HG03135 (cell line): ENCODE data around the gene TMEM150B.

ENCODE experiments used
- ATAC-seq: cut with Tn5 transposase; IDR thresholded peaks from one replicate; pipeline ENCODE4 v1.9.1; 2021; ENCODE audit warnings: mild to moderate bottlenecking, moderate library complexity; ENCODE audit not compliant: unreplicated experiment

The TMEM150B gene

DNA sequence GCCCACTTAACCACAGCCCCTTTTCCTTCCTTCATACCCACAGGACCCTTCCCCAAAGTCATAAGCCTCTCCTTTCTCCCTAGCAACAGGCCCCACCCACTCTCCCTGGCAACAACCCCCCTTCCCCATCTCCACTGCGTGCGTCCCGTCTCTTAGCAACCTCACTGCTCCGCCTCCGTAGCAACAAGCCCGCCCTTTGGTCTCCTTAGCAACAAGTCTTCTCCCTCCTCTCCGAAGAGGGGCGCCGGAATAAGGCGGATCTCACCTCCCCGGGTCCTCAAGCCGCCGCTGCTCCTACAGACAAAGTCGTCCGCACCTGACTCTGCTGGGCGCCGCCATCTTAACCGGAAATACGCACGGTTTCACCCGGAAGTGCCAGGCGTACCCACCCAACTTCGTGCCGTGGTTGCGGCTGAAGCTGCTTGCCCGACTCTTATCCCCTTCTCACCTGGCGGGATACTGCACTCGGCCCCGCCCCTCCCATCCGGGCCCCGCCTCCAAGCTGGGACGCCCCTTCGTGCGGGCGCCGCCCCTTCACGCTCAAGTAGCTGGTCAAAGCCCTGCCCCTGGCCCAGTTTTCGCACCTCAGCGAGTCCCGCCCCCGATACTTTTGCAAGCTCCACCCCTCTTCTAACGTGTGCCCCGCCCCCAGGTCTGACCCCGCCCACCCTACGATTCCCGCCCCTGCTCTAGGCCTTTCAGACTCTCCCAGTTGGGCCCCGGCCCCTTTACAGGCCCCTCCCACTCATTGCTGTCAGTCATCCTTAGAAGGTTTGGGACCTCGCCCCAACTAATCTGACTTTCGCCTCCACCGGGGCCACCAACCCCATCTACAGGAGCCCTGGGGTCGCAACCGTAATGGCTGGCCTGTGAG lies 45.1 kb downstream of the TMEM150B start, which contains the start of gene HSPBP1:
TSS of gene HSPBP1 (minus strand) at position 341 of the 874 bp plus-strand sequence. CDS start 502 bp downstream, outside the sequence.
- peak; percentile 52 for ATAC-seq

DNA sequence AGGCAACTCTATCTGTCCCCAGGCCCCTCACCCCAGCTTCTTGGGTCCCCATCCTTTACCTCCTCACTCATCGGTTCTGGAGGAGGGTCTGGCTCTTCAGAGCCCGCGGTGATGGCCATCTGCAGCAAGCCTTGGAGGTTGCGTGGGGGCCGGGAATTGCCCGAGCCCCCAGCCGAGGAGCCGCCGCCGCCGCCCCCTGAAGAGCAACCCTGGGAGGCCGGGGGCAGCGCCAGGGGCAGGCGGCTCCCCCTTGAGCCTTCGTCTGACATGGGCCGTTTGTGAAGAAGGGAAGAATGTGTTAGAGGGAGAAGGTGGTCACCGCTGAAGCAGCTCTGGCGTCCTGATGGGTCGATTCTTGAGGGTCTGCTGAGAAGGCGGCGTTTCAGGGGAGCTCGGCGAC lies 45.8 kb downstream of the TMEM150B start:
- no peak for ATAC-seq

DNA sequence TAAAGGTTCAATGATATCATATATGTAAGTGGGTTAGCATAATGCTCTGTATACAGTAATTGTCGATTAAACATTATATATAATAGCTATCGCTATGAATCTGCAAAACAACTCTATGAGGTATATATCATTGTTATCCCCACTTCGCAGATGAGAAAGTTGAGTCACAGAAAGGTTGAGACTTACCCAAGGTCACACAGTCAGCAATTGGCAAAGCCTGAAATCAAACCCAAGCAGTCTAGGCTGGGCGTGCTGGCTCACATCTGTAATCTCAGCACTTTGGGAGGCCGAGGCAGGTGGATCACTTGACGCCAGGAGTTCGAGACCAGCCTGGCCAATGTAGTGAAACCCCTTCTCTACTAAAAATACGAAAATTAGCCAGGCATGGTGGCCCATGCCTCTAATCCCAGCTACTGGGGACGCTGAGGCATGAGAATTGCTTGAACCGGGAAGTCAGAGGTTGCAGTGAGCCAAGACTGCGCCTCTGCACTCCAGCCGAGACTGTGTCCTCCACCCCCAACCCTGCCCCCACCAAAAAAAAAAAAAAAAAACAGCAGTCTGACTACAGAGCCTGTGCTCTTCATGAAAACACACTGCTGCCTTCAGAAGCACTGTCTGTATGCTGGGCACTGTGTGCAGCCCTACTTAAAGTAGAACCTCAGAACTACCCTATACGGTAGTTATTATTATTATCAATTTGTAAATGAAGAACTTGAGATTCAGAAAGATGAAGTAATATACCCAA lies 46.6 kb downstream of the TMEM150B start:
- no peak for ATAC-seq

DNA sequence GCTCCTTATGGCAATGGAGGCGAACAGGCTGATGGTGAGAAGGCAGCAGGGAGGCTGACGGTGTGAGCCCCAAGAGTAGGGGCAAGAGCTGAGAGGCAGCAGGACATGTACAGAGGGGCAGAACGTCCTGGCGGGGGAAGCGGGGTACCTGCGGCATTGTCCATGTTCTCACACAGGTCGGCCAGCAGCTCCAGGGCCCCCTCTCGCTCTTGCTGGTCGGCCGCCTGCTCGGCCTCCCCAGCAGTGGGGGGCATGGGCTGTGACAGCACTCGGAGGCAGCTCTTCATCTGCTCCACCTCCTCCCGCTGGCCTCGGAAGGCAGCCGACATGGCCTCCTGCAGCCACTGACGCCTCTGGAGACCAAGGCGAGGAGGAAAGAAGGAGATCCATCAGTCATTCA lies 47.6 kb downstream of the TMEM150B start:
- no peak for ATAC-seq

DNA sequence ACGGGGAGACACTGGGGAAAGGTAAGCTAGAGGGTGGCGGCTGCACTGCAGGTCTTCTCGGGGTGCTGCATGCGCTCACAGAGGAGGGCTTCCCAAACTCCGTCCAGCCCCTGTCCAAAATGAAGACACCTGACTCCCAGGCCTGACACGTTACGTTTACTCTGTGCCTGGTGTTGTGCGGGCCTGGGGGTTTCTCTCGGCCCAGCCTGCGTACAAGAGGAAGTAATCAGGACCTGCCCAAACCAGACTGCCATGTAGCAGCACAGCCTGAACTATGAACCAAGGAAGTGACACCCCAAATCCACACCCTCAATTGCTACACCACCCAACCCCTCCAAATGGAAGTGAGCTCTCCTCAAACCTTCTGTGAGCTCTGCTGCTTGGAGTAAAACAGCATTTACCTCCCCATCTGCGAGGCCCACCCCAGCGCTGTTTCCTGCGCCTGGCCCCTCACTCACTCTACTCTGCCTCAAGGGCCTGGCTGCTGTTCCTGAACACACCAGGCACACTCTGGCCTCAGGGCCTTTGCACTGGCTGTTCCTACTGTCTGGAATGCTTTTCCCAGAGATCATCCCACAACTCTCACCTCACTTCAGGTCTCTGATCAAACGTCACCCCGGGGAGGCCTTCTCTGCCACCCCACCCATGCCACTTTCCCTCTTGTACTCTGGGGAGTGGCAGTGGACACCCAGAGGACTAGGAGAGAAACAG lies 48.3 kb downstream of the TMEM150B start:
- ATAC-seq: peak; percentile 10

DNA sequence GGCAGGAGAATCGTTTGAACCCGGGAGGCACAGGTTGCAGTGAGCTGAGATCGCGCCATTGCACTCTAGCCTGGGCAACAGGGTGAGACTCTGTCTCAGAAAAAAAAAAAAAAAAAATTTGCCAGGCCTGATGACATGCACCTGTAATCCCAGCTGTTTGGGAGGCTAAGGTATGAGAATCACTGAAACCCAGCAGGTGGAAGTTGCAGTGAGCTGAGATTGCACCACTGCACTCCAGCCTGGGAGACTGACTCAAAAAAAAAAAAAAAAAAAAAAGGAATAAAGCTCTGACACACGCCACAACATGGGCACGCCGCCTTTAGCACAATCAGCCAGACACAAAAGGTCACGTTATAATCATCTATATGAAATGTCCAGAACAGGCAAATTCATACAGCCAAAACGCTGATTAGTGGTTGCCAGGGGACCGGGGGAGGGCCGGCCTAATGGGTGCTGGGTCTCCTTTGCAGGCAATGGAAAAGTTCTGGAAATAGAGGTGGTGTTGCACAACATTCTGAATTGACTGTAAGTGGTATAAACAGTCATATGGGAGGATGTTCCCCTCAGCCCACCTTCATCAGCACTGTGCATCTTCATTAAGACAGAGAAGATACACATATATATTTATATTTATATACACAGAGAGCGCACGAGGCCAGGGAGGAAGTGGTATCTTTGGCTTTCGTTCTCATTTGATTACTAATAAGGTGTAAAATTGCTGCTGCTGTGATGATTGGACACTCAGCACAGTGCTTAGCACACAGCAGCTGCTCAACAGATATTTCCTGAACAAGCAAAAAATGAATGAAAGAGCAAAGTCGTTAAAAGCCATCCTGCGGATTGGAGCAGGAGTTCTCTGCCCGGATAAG lies 49.1 kb downstream of the TMEM150B start:
- ATAC-seq: peak; percentile 47

DNA sequence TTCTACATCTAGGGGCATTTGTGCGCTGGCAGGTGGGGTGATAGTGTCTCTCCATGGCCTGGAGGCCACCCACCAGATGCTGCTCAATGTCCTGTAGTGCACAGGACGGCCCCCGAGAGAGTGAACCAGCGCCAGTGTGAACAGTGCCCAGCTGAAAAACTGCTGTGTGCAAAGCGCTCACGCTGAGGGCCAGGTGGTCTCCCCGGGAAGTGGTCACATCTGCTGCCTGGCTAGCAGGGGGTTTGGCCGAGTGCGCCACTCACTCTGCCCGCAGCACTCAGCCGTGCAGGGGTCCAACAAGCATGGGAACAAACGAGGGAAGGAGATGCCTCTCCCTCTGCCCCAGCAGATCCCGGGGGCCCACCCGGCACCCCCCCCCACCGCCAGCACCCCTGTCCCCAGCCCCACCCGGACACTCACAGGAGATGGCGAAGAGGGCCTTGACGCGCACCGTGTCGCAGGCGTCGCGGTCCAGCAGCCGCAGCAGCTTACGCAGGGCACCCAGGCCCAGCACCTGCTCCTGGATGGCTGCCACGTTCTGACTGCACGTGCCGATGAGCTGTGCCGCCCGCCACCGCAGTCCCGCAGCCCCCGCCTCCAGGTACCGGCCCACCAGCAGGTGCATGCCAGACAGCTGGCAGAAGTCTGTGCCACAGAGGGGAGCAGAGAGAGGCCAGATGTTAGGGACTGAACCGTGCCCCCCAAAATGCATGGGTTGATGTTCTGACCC lies 51.0 kb downstream of the TMEM150B start:
- no peak for ATAC-seq

DNA sequence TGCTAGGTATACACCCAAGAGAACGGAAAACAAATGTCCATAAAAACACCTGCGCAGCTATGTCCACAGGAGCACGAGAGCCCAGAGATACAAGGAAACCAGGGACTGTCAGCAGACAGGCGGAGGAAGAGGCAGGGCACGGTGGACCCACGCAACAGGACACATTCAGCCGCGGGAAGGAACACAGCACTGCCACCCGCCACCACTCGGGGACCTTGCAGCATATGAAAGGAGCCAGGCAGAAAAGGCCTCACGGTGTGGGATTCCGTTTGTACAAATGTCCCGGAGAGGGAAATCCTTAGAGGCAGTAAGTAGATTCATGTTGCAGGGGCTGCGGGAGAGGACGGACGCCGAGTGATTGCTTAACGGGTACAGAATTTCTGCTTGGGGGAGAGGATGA lies 53.0 kb downstream of the TMEM150B start:
- no peak for ATAC-seq

DNA sequence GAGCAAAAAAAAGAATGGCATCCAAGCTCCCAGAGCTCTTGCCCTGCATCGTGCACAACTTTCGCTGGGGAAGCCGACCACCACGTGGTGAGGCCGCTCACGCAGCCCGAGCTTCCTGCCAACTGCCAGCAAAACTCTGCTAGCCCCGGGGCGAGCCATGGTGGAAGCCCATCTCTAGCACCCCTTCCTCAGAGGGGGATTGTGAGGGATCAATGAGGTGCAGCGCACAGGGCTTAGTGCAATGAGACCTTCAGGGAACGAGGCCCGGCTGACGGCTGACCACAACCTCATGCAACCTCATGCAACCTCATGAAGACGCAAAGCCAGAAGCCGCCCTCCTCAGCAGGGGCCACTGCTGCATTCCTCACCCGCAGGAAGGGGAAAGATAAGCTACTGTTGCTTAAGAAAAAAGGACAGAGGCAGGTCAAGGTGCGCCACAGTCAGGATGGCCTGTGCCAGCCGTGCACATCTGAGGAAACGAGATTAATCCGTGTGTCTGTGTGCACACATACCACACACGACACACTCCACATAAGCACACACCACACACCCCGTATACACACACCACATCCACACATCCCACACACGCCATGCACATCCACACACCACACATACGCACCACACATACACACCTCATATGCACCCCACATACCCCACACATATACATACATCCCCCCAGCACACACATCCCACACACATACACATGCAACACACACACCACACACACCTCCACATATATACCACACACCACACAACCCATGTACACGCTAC lies 54.8 kb downstream of the TMEM150B start:
- no peak for ATAC-seq

DNA sequence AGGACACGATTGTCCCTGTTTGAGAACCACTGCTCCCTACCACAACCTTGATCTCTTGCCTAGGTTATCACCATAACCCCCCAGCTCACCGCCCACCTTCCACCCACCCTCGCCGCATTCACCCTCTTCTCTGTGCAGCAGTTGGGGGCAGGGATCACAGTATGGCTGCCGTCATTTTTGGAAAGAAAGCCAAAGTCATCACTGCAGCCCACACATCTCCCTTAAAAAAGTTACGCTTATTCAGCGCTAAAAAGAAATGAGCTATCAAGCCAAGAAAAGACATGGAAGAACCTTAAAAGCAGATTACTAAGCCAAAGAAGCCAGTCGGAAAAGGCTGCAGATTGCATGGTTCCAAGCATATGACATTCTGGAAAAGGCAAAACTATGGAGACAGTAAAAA lies 55.8 kb downstream of the TMEM150B start:
- ATAC-seq: no peak

DNA sequence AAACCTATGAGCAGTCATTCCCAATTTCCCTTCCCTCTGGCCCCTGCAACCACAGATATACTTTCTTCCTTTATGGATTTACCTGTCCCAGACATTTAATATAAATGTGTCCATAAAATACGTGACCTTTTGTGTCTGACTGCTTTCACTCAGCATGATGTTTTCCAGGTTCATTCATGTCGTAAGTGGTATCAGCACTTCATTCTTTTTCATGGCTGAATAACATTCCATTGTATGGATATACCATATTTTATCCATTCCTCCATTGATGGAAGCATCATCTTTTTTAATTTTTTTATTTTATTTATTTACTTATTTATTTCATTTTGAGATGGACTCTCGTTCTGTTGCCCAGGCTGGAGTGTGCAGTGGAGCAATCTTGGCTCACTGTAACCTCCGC lies 58.3 kb downstream of the TMEM150B start:
- ATAC-seq: no peak

DNA sequence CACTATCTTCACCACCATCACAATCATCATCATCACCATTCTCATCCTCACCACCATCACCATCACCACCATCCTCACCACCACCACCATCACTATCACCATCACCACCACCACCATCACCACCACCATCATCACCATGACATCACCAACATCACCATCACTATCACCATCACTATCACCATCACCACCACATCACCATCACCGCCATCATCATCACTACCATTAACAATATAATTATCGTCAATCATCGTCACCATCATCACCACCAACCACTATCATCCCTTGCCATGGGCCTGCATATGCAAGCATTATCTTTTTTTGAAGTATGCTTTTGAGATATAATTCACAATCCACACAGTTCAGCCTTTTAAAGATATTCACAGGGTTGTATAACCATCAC lies 58.7 kb downstream of the TMEM150B start:
- ATAC-seq: no peak

DNA sequence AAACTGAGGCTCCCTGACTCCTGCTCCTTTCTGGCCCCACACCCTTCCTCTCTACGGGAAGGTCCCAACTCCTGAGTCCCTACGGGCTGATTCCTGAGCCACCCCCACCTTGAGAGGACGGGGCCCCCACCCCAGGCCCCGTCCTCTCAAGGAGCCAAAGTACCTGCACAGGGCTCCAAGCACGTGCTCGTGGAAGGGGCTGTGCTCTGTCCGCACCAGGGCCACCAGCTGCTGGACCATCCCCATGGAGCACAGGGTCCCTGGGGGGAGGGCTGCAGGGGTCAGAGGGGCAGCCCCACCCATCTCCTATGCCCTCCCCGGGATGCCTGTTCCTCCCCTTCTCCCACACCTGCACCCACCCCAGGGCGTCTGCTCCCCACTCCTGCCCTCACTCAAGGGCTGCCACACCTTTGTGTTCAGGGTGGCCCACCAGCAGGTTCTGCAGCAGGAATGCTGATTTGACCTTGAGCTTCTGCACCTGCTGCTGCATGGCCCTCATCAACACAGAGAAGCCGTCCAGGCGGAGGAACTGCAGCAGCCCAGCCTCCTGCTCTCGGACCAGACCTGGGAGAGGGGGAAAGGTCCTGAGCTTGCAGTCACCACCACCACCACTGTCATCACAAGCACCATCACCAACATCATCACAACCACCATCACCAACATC lies 59.3 kb downstream of the TMEM150B start:
- no peak for ATAC-seq

DNA sequence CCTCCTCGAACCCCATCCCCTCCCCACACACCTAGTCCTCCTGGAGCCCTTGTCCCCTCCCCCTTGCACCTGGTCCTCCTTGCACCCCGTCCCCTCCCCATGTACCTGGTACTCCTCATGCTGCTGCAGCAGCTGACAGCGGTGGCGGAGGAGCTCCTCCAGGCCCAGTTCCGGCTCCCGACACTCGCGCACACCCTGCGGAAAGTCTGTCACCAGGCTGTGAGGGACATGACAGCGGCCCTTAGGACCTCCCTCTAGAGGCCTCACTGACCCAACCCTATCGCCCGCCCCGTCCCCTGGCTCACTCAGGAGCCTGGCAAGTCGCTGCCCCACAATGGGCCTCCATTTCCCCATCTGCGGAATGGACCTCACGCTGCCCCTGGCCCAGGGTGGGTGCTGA lies 60.0 kb downstream of the TMEM150B start:
- ATAC-seq: no peak

DNA sequence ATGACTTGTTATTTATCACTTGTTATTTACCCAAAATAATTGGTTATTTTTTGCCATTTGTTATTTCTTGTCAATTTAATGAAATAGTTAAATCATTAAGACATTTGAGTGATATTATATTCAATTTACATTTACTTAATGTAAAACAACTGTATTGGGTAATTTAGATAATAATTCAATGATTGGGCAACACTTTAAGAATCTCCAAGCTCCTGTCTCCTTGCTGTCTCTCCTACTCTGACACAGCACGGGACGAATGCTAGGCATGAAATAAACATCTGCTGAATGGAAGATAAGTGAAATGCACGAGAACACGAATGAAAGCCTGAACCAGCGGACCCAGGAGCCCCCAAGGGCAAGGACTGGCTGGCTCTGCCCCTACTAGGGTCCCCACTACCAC lies 60.6 kb downstream of the TMEM150B start:
- no peak for ATAC-seq
